HepG2 (cell line): ENCODE data around the gene PPP1R9B. TPM values are rescaled to one million over a fixed set of nuclear protein-coding genes. Genes with fewer than 3 reads are reported as not detected.

Experiments used
- DMAP1 ChIP-seq: IDR thresholded peaks from 2 replicates; pipeline ENCODE4 v1.6.1; 2016
- IRF2 ChIP-seq: IDR thresholded peaks from 2 replicates; pipeline ENCODE4 v1.6.1; 2018; ENCODE audit warnings: missing genetic modification reagents, missing compliant biosample characterization
- KAT8 ChIP-seq: IDR thresholded peaks from 2 replicates; pipeline ENCODE4 v1.6.1; 2016; ENCODE audit warnings: missing genetic modification reagents, missing compliant biosample characterization
- KDM3A ChIP-seq: IDR thresholded peaks from 2 replicates; pipeline ENCODE4 v1.6.1; 2018; ENCODE audit warnings: low read depth, missing compliant biosample characterization
- MEF2D ChIP-seq: sonication (generic); formaldehyde crosslinking; IDR thresholded peaks from 2 replicates; pipeline ENCODE4 v1.5.1; 2020; ENCODE audit warnings: mild to moderate bottlenecking, missing genetic modification reagents
- RELA ChIP-seq: sonication (generic); formaldehyde crosslinking; IDR thresholded peaks from 2 replicates; pipeline ENCODE4 v1.4.0; 2020; ENCODE audit warnings: missing genetic modification reagents
- ZNF160 ChIP-seq: sonication (generic); formaldehyde crosslinking; IDR thresholded peaks from 2 replicates; pipeline ENCODE4 v1.8.0; 2022; ENCODE audit warnings: mild to moderate bottlenecking, inconsistent platforms, missing genetic modification reagents
- ZNF292 ChIP-seq: sonication (generic); formaldehyde crosslinking; IDR thresholded peaks from 2 replicates; pipeline ENCODE4 v1.8.1; 2022; ENCODE audit warnings: mild to moderate bottlenecking, low read depth, missing genetic modification reagents, borderline replicate concordance
- polyA plus RNA-seq, 8 experiments: library from polyadenylated mRNA; depleted of rRNA in 3 of 8; stranded (reverse) in 7 of 8; unstranded in 1 of 8; fragments of >200 nt; fragmentation: Illumina TruSeq in 4 of 8; extraction: Trizol in 4 of 8; gene quantifications; 2 replicates each; pipeline versions ENCODE4 v1.2.1 to v1.2.3, GENCODE V29; 2011 to 2016; ENCODE audit warnings: low read depth in 4 of 8, missing spikeins in 1 of 8, mixed read lengths in 1 of 8; ENCODE audit not compliant: insufficient read depth in 1 of 8
- total RNA-seq, 5 experiments: library from RNA; depleted of rRNA; stranded (reverse); fragments of >200 nt; fragmentation: Illumina TruSeq; extraction: Trizol; gene quantifications; 2 replicates each; pipeline ENCODE4 v1.2.3, GENCODE V29; 2016; ENCODE audit warnings: low read depth in 1 of 5
- TF ChIP-seq, protein P1 (sequence below): sonication (generic); formaldehyde crosslinking; IDR thresholded peaks from 2 replicates; pipeline ENCODE4 v1.4.0; 2020; ENCODE audit warnings: missing genetic modification reagents

The PPP1R9B gene
- total and polyA plus RNA-seq, 2 of the 13 experiments (the other 11 are each of a cell fraction or from before 2014, with no cell fraction given), result 9.4 to 15.8 TPM

DNA sequence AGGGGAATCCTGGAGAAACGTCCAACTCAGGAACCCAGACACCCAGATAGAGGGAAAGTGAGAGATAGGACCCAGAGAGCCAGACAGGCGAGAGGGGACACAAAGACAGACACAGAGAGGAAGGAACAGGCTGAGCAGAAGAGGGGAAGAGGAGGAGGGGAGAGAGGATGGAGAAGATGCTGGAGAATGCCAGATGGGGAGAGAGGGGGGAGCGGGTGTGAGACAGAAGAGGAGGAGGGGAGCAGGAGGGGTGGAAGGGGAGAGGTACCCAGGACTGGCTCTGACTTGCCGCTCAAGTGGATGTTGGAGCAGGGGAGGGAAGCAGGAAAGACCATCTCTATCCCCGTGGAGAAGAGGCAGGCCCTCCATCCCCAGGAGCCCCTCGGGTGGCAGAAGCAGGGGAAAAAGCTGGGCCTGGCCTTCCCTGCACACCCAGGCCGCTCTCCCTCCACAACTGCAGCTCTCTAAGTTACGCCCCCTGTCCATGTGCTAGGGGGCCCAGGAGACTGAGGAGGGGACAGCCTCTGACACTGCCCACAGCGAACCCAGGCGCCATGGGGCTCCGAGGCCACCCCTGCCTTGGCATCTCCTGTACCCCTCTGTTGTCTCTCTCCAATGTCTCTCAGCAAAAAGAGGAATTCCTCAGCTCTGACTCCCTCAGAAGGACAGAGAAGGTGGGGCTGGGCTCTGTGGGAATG is 4.8 kb downstream of the PPP1R9B start (continued):
- TF ChIP-seq KDM3A (CRISPR knock-in tag) (no peak), IRF2 (no peak), MEF2D (no peak), ZNF292 (CRISPR knock-in tag) (no peak), ZNF160 (CRISPR knock-in tag) (no peak), DMAP1 (CRISPR knock-in tag) (no peak), KAT8 (CRISPR knock-in tag) (no peak), RELA (no peak)
- TF ChIP-seq, protein P1, sequence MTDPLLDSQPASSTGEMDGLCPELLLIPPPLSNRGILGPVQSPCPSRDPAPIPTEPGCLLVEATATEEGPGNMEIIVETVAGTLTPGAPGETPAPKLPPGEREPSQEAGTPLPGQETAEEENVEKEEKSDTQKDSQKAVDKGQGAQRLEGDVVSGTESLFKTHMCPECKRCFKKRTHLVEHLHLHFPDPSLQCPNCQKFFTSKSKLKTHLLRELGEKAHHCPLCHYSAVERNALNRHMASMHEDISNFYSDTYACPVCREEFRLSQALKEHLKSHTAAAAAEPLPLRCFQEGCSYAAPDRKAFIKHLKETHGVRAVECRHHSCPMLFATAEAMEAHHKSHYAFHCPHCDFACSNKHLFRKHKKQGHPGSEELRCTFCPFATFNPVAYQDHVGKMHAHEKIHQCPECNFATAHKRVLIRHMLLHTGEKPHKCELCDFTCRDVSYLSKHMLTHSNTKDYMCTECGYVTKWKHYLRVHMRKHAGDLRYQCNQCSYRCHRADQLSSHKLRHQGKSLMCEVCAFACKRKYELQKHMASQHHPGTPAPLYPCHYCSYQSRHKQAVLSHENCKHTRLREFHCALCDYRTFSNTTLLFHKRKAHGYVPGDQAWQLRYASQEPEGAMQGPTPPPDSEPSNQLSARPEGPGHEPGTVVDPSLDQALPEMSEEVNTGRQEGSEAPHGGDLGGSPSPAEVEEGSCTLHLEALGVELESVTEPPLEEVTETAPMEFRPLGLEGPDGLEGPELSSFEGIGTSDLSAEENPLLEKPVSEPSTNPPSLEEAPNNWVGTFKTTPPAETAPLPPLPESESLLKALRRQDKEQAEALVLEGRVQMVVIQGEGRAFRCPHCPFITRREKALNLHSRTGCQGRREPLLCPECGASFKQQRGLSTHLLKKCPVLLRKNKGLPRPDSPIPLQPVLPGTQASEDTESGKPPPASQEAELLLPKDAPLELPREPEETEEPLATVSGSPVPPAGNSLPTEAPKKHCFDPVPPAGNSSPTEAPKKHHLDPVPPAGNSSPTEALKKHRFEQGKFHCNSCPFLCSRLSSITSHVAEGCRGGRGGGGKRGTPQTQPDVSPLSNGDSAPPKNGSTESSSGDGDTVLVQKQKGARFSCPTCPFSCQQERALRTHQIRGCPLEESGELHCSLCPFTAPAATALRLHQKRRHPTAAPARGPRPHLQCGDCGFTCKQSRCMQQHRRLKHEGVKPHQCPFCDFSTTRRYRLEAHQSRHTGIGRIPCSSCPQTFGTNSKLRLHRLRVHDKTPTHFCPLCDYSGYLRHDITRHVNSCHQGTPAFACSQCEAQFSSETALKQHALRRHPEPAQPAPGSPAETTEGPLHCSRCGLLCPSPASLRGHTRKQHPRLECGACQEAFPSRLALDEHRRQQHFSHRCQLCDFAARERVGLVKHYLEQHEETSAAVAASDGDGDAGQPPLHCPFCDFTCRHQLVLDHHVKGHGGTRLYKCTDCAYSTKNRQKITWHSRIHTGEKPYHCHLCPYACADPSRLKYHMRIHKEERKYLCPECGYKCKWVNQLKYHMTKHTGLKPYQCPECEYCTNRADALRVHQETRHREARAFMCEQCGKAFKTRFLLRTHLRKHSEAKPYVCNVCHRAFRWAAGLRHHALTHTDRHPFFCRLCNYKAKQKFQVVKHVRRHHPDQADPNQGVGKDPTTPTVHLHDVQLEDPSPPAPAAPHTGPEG (CRISPR knock-in tag), result no peak
